OCI-LY1 (cell line): ENCODE results near the gene HOXB4.

Experiments used
- H2AFZ ChIP-seq: fragments of 200-600 bp; sonication (generic), shearing (Covaris generic); 2 replicates; pipeline ENCODE4 v1.6.0; 2014; ENCODE audit warnings: antibody characterized with exemption, mild to moderate bottlenecking, low read length
- H3F3A ChIP-seq: fragments of 200-600 bp; sonication (generic), shearing (Covaris generic); 2 replicates; pipeline ENCODE4 v1.6.0; 2014; ENCODE audit warnings: mild to moderate bottlenecking, antibody characterized with exemption, low read length, moderate library complexity; ENCODE audit not compliant: insufficient read depth
- H3K27ac ChIP-seq: fragments of 200-600 bp; sonication (generic); 2 replicates; pipeline ENCODE4 v1.5.1; 2014; ENCODE audit warnings: low read length, mixed run types, mild to moderate bottlenecking, low read depth; ENCODE audit not compliant: poor library complexity, severe bottlenecking
- H3K27me3 ChIP-seq: fragments of 200-600 bp; sonication (generic); 2 replicates; pipeline ENCODE4 v1.6.0; 2014; ENCODE audit warnings: antibody characterized with exemption, mild to moderate bottlenecking, low read length, moderate library complexity; ENCODE audit not compliant: insufficient read depth
- H3K36me3 ChIP-seq: fragments of 200-600 bp; sonication (generic); 2 replicates; pipeline ENCODE4 v1.6.1; 2014; ENCODE audit warnings: mild to moderate bottlenecking, antibody characterized with exemption, low read length, moderate library complexity, mixed read lengths; ENCODE audit not compliant: insufficient read depth
- H3K4me1 ChIP-seq: fragments of 200-600 bp; sonication (generic); 2 replicates; pipeline ENCODE4 v1.5.1; 2014; ENCODE audit warnings: mild to moderate bottlenecking, low read length, moderate library complexity; ENCODE audit not compliant: insufficient read depth, severe bottlenecking
- H3K4me2 ChIP-seq: fragments of 200-600 bp; sonication (generic), shearing (Covaris generic); 2 replicates; pipeline ENCODE4 v1.6.1; 2014; ENCODE audit warnings: low read length
- H3K4me3 ChIP-seq: fragments of 200-600 bp; sonication (generic); 2 replicates; pipeline ENCODE4 v1.5.1; 2014; ENCODE audit warnings: low read length, low read depth, mild to moderate bottlenecking, mixed read lengths; ENCODE audit not compliant: poor library complexity, severe bottlenecking
- H3K79me2 ChIP-seq: fragments of 200-600 bp; shearing (Covaris generic); 2 replicates; pipeline ENCODE4 v1.6.1; 2016; ENCODE audit warnings: mixed run types, low read length, mixed read lengths; ENCODE audit not compliant: insufficient read depth
- H3K9ac ChIP-seq: fragments of 200-600 bp; sonication (generic), shearing (Covaris generic); 2 replicates; pipeline ENCODE4 v1.6.1; 2014; ENCODE audit warnings: mild to moderate bottlenecking, low read length, mixed read lengths
- H3K9me2 ChIP-seq: fragments of 200-600 bp; sonication (generic), shearing (Covaris generic); 2 replicates; pipeline ENCODE4 v1.6.1; 2014; ENCODE audit warnings: low read depth, mild to moderate bottlenecking, low read length, mixed read lengths
- H3K9me3 ChIP-seq: fragments of 200-600 bp; shearing (Covaris generic); 2 replicates; pipeline ENCODE4 v1.6.1; 2014; ENCODE audit warnings: low read length, mixed read lengths
- H4K20me1 ChIP-seq: fragments of 200-600 bp; sonication (generic), shearing (Covaris generic); 2 replicates; pipeline ENCODE4 v1.6.0; 2016; ENCODE audit warnings: mild to moderate bottlenecking, low read length; ENCODE audit not compliant: insufficient read depth
- EZH2 ChIP-seq: fragments of 200-600 bp; sonication (generic), shearing (Covaris generic); IDR thresholded peaks from 2 replicates; pipeline ENCODE4 v1.8.0; 2017; ENCODE audit warnings: borderline replicate concordance, mixed run types, mild to moderate bottlenecking, antibody characterized with exemption, low read length, moderate library complexity, mixed read lengths
- TF ChIP-seq, protein P1 (sequence below): fragments of 200-600 bp; sonication (generic), shearing (Covaris generic); IDR thresholded peaks from 2 replicates; pipeline ENCODE4 v1.5.1; 2017; ENCODE audit warnings: mild to moderate bottlenecking, antibody characterized with exemption, low read length, moderate library complexity, mixed read lengths

HOXB4 gene

DNA sequence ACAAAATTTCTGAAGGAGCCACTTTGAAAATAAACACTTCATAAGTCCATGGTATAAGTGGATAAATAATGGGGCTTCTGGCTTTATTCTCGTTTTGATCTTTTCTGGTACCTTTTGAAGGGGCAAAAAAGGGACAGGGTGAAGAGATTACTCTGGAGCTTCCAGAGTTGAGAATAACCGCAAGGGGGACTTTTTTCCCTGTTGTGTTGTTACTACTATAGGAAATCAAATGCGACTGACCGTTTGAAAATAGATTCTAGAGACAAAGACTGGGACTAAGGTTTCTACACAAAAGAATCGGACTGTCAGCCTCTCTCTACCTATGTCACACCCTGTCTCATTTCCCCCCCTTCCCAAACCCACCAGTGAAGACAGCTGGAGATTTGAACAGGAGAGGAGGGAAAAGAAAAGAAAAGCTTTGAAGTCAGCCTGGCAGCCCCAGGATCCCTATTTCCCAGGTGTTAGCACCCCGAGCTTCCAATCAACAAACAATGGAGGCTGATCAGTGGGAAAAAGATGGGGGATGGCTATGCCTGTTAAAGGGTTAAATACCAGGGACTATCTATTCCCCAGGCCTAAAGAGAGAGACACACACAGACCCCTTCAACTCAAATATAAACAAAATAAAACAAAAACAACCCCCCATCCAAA, 8.4 kb downstream of the HOXB4 start:
- Histone ChIP-seq H3K9me3 (no peaks in the 10 kb centered on the region), H3K4me1 (no peaks in the 10 kb centered on the region), H3K9ac (no peak overlapping the region), H3K36me3 (no peaks in the 10 kb centered on the region), H3K9me2 (no peaks in the 10 kb centered on the region), H2AFZ (no peak overlapping the region), H3F3A (no peaks in the 10 kb centered on the region), H3K79me2 (no peaks in the 10 kb centered on the region), H4K20me1 (no peaks in the 10 kb centered on the region), H3K27me3 (no peaks in the 10 kb centered on the region; the same call in 1 of the 2 replicates), H3K27ac (no peak overlapping the region), H3K4me3 (no peak overlapping the region), H3K4me2 (no peak overlapping the region)
- TF ChIP-seq, protein P1, sequence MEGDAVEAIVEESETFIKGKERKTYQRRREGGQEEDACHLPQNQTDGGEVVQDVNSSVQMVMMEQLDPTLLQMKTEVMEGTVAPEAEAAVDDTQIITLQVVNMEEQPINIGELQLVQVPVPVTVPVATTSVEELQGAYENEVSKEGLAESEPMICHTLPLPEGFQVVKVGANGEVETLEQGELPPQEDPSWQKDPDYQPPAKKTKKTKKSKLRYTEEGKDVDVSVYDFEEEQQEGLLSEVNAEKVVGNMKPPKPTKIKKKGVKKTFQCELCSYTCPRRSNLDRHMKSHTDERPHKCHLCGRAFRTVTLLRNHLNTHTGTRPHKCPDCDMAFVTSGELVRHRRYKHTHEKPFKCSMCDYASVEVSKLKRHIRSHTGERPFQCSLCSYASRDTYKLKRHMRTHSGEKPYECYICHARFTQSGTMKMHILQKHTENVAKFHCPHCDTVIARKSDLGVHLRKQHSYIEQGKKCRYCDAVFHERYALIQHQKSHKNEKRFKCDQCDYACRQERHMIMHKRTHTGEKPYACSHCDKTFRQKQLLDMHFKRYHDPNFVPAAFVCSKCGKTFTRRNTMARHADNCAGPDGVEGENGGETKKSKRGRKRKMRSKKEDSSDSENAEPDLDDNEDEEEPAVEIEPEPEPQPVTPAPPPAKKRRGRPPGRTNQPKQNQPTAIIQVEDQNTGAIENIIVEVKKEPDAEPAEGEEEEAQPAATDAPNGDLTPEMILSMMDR, result no peak
- TF ChIP-seq EZH2, result no peak

DNA sequence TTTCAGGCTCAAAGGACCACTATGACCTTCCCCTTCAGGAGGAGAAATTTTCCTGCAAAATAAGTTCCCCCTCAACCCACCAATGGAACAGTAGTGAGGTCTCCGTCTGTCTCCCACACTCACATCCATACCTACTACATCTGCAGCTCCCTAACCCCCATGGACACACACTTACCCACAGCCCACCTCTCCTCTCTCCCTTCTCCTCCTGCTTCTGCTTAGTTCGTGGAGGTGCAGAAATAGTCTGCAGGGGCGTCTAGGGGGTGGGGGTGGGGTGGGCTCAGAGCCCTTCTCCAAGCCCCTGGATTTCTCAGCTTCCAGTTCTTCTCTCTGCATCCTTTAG, 8.9 kb downstream of the HOXB4 start:
- Histone ChIP-seq H3F3A (no peaks in the 10 kb centered on the region), H3K9ac (no peak overlapping the region), H3K9me2 (no peaks in the 10 kb centered on the region), H4K20me1 (no peaks in the 10 kb centered on the region), H3K4me2 (no peak overlapping the region), H3K9me3 (no peaks in the 10 kb centered on the region), H3K4me1 (no peaks in the 10 kb centered on the region), H3K79me2 (no peaks in the 10 kb centered on the region), H3K27me3 (no peaks in the 10 kb centered on the region), H3K4me3 (no peak overlapping the region), H3K27ac (no peak overlapping the region), H3K36me3 (no peaks in the 10 kb centered on the region), H2AFZ (no peak overlapping the region)
- TF ChIP-seq, protein P1, result no peak
- TF ChIP-seq EZH2, result no peak

DNA sequence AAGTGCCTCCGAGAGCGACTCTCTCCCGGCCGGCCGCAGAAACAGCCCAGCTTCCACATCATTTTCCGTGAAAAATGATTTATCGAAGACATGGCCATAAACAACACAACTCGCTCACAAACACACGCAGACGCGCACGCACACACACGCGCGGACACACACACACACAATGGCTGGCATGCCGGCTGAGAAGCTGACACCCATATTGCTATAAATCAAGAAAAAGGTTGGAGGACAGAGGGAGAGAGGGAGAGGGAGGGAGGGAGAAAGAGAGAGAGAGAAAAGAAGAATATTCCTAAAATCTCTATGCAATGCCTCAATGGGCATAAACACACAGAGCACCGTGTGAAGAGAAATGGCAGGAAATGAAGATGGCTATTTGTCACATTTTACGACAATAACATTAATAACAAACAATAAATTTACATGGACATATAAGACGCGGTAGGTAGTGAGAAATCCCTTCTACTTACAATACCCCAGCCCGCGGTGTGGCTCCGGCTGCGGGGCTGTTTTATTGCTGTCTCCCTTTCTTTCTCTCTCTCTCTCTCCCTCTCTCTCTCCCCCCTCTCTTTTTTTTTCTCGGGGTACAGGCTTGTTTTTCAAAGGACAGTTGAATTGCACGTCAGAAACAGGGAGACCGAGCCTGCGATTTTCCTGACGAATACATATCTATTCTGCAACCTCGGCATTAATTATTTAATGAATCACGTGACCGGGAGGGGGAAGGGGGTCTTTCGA, 9.5 kb downstream of the HOXB4 start:
- H2AFZ ChIP-seq, result no peak overlapping the region
- no peaks in the 10 kb centered on the region for H3F3A ChIP-seq
- H3K4me2 ChIP-seq, result no peak overlapping the region
- H4K20me1 ChIP-seq, result no peaks in the 10 kb centered on the region
- no peaks in the 10 kb centered on the region for H3K9me3 ChIP-seq
- no peak overlapping the region for H3K4me3 ChIP-seq
- H3K4me1 ChIP-seq, result no peaks in the 10 kb centered on the region
- H3K27me3 ChIP-seq, result no peaks in the 10 kb centered on the region
- no peaks in the 10 kb centered on the region for H3K79me2 ChIP-seq
- H3K27ac ChIP-seq, result no peak overlapping the region
- H3K9me2 ChIP-seq, result no peaks in the 10 kb centered on the region
- H3K36me3 ChIP-seq, result no peaks in the 10 kb centered on the region
- H3K9ac ChIP-seq, result no peak overlapping the region
- TF ChIP-seq EZH2, result no peak
- TF ChIP-seq, protein P1, result no peak
